Coronary artery (tissue), 2 donors: ENCODE measurements around the gene OSBPL9.

Experiments
- DNase-seq: peaks from one replicate; pipeline ENCODE4 v3.0.0-alpha.2; 2017; ENCODE audit warnings: low spot score
- H3K27ac ChIP-seq, 2 donors: fragments of 200-600 bp; sonication (generic); one replicate each; pipeline ENCODE4 v1.5.1; 2016 to 2019
- H3K4me3 ChIP-seq: fragments of 200-600 bp; sonication (generic); 2 replicates; pipeline ENCODE4 v1.5.1; 2016; ENCODE audit warnings: mild to moderate bottlenecking, moderate library complexity
- CTCF ChIP-seq: fragments of 200-600 bp; sonication (generic); IDR thresholded peaks from one replicate; pipeline ENCODE4 v1.5.1; 2019; ENCODE audit warnings: antibody characterized with exemption

OSBPL9 gene

GRCh38 chr1:51749151-51749550 lies 132.3 kb downstream of the OSBPL9 start:
- no peak for TF ChIP-seq CTCF
- no peak overlapping the region for H3K4me3 ChIP-seq
- no peak for DNase-seq

GRCh38 chr1:51750218-51750617 lies 133.3 kb downstream of the OSBPL9 start:
- no peak for DNase-seq
- TF ChIP-seq CTCF: no peak
- H3K4me3 ChIP-seq: no peak overlapping the region
- H3K27ac ChIP-seq: no peak overlapping the region

More at GRCh38 chr1:51749151-51749550, 132.3 kb downstream of the OSBPL9 start:
- no peak overlapping the region for H3K27ac ChIP-seq

- Histone ChIP-seq H3K4me3 (no peak overlapping the region), H3K27ac (no peak overlapping the region)
- no peak for TF ChIP-seq CTCF
- DNase-seq: no peak
Measured at GRCh38 chr1:51750729-51751128, 133.8 kb downstream of the OSBPL9 start.

- TF ChIP-seq CTCF: no peak
Measured at GRCh38 chr1:51752073-51752948, 135.4 kb downstream of the OSBPL9 start.

GRCh38 chr1:51753969-51754368 lies 137.1 kb downstream of the OSBPL9 start:
- DNase-seq: no peak
- no peak for TF ChIP-seq CTCF
- Histone ChIP-seq H3K4me3 (no peak overlapping the region), H3K27ac (no peak overlapping the region)

More at GRCh38 chr1:51752073-51752948, 135.4 kb downstream of the OSBPL9 start:
- H3K27ac ChIP-seq: no peak overlapping the region
- no peak overlapping the region for H3K4me3 ChIP-seq
- DNase-seq: no peak

GRCh38 chr1:51754666-51755065 lies 137.8 kb downstream of the OSBPL9 start:
- H3K27ac ChIP-seq: no peak overlapping the region
- TF ChIP-seq CTCF: no peak
- no peak overlapping the region for H3K4me3 ChIP-seq
- DNase-seq: no peak

GRCh38 chr1:51755437-51755836 lies 138.5 kb downstream of the OSBPL9 start:
- DNase-seq: no peak
- Histone ChIP-seq H3K4me3 (no peak overlapping the region), H3K27ac (no peak overlapping the region)
- no peak for TF ChIP-seq CTCF
